Measurements from ENCODE around the gene BOLA1.
"Not testable (repeated sequence)": the region's sequence is repeated elsewhere in the genome, so short reads cannot be mapped to it uniquely, and the experiment has no call there.

BOLA1 gene, protein sequence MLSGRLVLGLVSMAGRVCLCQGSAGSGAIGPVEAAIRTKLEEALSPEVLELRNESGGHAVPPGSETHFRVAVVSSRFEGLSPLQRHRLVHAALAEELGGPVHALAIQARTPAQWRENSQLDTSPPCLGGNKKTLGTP
- 0.23 to 6.4 (median 2.8) reads per million in 18 experiments for total RNA-seq

DNA sequence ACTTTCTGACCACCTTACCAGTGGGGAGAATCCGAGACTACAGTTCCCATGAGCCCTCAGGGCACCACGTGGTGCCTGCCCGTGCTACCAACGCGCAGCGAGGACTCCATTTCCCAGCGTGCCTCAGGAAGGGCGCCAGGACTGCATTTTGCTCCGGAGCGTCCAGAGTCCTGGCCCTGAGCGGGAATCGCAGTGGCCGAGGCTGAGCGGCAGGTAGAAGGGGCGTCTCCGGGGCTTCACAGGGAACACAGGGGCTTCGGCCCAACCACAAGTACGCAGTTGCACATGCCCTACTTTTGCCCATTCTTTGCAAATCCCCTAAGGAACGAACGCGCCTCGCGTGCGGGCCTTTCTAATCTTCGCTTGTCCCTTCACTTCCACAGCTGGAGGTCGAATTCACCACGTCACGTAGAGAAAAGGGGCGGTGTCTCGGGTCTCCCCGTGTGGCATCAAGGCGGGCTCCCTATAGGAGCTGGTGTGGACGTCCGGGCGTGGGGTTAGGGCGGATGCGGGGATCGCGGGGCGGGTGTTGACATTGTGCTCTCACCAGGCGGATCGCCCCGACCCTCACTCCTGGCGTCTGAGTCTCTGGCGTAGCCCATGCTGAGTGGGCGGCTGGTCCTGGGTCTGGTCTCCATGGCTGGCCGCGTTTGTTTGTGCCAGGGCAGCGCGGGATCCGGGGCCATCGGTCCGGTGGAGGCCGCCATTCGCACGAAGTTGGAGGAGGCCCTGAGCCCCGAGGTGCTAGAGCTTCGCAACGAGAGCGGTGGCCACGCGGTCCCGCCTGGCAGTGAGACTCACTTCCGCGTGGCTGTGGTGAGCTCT is at the start of gene BOLA1:
TSS of gene BOLA1 (plus strand) at position 109 of the 825 bp plus-strand sequence. CDS start at position 601, 492 bp downstream.
- DNase-seq = peak; percentile 80 to 89

DNA sequence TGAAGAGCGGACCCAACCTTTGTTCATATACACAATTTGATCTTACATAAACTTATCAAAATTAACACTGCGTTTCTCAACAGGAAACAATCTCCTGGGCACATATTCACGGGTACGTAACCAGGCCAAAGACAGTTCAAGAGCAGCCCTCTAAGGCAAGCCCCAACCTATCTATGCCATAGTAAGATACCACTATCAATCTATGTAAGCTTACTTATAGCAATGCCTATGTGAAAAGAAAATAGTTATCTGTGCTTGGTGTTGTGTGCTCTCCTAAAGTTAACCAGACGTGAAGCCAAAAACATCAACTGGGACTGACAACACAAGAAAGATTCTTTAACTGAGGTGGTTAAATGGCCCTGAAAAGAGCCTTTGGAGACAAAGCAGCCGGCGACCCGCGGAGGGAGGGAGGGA is 49.4 kb upstream of the BOLA1 start:
- DNase-seq = peak in 1 of 2 donors; percentile 6

DNA sequence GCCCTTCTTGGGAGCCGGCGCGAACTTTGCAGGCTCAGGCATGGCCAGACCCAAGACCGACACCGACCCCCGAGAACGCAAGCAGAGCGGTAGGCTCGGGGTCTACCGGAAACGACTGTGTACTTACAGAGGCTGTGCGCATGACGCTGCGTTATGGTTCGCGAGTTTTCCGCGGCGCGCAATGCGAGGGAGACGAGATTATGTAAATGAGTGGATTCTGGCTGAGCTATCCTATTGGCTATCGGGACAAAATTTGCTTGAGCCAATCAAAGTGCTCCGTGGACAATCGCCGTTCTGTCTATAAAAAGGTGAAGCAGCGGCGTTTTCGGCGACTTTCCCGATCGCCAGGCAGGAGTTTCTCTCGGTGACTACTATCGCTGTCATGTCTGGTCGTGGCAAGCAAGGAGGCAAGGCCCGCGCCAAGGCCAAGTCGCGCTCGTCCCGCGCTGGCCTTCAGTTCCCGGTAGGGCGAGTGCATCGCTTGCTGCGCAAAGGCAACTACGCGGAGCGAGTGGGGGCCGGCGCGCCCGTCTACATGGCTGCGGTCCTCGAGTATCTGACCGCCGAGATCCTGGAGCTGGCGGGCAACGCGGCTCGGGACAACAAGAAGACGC is 48.5 kb upstream of the BOLA1 start:
- not testable (repeated sequence) for DNase-seq

DNA sequence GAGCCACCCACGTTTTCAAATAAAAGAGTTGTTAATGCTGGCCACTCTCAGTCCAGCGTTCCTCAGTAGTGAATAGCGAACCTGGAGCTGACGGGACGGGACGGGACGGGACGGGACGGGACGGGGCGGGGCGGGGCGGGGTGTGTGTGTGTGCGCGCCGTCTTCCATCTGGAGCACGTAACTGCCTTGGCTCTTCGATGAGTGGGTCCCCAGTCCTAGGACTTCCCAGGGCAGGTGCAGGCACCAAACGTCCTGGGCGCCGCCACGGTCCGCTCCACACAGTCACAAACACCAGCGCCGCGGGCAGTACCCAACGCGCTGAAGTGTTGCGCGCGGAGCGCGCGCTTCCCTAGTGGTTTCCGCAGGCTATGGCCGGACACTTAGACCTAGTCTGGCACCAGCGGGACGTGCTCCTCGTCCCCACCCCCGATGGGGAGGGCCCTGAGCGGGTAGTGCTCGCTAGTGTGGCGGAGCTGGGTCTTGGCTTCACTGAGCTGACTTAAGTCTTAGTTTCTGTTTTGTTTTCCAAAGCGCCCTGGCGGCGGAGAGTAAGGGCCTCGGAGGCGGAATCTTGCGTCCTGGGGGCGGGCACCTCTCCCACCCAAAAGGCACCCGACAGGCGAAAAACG is 47.7 kb upstream of the BOLA1 start:
- DNase-seq = not testable (repeated sequence)

DNA sequence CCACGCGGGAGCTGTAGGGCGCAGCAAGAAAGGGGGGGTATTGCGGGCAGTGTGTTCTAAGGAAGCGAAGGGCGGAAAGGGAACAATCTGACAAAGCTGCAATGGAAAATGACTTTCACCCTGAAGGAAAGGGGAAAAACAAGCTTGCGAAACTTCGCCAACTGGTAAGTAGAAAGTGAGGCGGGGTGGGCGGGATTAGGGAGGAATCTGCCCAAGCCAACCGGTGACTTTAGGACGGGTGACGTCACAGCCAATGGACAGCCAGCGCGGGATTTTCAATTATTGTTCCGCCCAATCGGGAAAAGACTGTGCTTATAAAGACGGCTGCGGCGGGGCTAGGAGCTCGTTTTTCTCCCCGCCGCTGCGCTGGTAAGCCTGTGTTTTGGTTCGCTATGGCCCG is 47.1 kb upstream of the BOLA1 start:
- not testable (repeated sequence) for DNase-seq

DNA sequence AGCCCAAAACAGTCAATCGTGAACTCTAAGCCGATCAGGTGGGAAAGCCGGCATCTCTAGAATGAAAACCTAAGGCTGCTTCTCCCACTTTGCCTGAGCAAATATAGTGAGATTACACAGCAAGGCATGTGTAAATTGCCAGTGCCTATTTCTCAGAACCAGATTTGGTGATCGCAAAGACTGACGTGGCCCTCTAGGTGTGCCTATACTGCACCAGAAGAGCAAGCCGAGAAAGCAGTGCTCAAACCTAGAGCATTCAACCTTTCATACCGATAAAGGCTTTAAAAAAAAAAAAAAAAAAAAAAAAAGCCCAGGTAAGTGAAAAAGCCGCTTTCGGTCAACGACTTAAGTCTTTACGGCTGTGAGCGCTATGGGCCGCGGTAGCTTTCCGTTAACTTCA is 39.1 kb upstream of the BOLA1 start:
- not testable (repeated sequence) for DNase-seq

DNA sequence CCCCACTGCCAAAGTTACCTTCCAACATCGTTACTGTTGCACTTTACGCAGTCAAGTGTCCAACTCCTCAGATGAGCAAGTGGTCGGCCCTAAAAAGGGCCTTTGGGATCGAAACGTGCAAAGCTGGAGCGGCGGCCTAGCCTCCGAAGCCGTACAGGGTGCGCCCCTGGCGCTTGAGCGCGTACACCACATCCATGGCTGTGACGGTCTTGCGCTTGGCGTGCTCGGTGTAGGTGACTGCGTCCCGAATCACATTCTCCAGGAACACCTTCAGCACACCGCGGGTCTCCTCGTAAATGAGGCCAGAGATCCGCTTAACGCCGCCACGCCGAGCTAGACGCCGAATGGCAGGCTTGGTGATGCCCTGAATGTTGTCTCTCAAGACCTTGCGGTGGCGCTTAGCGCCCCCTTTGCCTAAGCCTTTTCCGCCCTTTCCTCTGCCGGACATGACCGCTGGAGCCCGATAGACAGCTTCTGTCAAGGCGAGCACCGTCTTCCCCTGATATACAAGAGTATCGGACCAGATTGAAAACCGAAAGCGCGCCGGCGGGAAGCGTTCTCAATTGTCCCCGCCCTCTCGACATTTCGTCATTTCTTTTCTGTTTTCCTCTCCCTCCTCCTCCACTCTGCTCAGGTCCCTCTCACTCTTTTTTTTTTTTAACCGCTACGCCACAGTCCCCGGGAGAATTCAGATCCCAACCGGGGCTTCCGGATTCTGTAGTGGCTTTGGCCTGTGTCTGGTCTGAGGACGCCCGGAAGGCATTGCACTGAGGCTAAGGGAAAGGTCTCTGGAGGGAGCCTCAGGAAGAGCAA is 38.5 kb upstream of the BOLA1 start:
- DNase-seq = not testable (repeated sequence)

DNA sequence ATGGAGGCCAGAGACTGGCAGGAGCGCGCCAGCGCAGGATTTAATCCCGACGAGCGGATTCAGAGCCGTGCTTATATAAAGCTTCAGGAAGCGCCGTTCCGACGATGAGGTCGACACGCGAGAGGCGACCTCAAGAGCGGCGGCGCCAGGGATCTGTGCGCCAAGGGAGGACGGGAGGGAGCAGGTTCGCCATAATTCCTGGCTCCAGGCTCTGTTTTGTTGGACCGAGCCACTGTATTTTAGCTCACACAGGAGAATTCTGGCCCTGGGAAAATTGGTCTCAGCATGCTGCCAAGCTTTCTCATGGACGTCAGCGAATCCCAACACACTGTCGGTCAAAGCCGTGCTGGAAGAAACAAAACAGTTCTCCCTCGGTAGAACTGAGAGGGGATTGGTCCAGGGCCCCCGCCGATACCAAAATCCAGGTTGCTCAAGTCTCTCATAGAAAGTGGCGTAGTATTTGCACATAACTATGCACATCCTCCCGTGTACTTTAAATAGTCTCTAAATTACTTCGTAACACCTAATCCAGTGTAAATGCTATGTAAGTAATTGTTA is 37.8 kb upstream of the BOLA1 start:
- not testable (repeated sequence) for DNase-seq

DNA sequence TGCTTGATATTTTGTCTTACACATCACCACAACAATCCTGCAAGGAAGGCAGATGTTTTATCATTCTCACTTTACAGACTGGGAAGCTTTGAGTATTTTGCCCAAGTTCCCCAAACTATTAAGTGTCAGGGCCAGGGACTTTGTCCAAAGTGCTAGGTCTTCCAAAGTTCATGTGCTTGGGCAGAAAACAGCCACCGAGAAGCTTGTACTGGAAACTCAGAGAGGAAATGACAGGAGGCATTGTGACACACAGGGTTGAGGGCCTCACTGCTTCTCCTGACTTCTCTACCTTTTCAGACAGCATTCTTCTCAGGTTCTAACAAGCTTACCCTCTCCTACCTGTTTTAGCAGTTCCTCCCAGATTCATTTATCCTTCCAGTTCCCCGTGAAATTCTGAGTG is 32.5 kb upstream of the BOLA1 start:
- DNase-seq = not testable (repeated sequence)

DNA sequence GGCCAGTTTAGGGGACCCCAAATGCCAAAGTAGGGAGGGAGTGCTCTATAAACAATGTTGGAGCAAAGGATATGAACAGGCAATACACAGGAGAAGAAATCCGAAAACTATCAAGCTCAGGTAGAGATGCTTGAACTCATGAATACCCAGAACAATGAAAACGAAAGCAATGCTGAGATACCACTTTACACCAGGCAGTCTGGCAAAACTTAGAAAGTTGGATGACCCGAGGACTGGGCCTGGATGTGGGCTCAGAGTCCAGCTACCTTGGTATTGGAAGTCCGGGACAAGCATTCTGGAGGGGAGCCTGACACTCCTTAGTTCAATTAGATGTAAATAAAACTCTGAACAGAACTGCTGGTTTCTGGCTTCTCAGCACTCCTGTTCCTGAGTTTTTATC is 26.3 kb upstream of the BOLA1 start:
- not testable (repeated sequence) for DNase-seq

DNA sequence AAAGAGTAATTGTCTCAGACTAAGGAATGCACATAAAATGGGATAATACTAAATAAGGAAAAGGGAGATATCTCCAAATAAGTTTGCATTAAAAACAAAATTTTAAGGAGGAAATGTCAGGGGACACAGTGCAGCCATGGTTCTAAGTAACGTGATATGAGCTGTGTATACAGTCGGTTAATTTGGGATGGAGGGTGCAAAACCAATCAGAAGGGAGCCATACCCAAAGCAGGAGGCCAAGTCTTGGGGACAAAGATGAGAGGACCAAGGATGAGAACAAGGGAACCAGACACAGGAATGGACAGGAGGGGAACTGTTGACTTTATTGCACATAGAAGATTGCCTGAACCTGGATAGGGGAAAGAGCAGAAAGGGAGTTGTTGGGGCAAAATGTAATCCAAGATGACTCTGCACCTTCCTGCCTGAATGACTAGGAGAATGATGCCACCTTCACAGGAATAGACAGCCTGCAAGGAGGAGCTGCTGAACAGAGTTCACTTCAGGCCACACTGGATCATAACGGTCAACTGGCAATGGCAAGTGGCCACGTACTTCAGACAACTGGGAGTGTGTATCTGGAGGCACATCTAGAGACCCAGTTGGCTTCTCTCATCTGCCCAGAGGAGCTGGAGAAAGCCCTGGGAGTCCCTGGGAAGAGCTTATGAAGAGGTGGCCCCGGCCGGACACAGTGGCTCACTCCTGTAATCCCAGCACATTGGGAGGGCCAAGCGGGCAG is 22.0 kb upstream of the BOLA1 start:
- no peak for DNase-seq

DNA sequence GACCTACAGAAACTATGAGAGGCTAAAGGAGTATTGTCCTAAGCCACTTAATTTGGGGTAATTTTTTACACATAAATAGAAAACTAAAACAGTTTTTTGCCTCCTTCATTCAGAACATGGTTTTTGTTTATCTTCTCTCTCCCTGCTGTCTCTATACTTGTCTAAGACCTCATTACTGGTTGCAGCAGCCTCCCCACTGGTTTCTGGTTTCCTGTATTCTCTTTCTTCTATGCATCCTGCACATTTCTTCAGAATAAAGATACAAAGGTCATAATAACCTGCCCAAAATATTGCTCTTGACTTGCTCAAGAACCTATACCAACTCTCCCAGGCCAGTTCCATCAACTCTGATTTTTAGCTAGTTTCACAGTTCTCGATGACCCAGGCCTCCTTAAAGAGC is 19.8 kb upstream of the BOLA1 start:
- DNase-seq = no peak

DNA sequence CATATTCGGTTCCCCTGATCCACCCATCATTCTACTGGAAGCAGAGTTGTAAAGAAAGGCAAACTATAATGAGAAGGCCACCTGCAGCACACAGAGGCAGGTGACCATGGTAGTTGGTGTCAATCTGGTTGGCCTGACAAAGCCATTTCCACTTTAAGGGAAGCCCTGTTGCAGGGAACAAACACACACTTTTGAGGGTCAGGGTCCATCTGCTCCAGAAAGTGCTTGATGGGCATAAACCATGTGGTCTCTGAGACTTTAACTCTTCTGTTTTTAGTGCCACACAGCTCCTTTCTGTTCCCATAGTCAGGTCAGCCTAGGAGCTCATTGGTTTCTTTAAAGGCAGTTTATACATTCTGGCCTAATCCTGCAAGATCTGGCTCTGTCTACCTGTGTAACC is 17.5 kb upstream of the BOLA1 start:
- DNase-seq = no peak

DNA sequence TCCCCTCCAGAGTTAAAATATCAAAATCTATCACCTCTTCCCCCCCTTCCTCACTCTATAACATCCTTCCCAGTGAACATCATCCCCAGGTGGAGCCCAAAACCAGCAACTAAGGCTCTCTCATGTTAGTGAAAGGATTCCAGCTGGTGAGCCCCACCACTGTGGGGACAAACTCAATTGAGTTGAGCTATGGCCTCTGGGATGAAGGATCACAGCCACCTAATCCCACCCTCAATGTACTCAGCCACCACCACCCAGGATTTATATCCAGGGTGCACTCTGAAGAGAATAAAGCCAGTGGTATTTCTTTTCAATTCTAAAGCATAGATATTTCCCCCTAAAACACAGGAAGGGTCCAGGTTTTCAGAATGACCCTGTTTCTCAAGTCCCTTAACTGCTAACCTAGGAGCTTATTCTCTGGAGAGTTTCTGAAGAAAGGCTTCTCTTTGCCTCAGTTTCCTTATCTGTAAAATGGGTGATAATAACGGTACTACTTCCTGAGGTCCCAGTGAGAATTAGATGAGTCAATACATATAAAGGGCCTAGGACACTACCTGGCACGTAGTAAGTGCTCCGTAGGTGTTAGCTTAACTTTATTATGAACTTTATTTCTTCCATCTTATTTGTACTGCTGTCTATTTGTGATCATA is 15.6 kb upstream of the BOLA1 start:
- DNase-seq = no peak

DNA sequence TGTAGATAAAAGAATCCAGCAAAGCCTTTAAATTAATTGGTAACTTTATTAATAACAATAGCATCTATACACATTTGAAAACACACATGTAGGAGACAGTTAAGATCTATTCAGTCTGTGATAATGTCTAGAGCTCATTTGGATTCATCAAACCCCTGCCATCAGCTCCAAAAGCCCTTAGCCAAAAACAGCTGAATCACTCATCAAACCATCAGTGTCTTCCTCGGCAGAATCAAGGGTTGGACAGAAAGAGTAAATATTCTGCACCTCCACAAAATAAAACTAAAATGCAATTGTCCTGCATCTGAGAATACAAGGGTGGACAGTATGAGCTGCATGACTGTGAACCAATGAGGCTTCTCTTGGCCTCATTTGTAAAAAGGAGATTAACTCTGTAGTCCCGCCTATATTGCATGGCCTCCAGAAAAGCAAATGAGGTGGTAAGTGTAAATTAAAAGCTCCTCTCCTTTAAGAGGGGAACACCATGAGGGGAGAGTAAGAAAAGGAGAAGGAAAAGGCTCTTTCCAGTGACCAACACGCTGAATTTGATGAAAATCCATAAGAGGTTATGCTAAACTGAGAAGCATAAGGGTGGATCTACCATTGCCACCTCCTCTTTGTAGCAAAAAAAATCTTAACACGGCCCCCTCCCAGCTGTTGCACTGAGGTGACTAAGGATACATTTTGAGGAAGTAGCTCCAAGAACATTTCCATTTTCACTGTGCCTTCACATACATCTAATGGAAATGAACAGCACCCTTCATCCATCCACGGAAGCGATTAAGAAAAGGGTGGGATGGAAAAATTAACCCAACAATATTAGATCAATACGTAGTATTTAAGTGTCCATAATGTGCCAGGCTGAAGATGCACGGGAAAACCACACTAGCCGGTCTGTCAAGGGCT is 14.7 kb upstream of the BOLA1 start:
- DNase-seq = peak; percentile 72 to 79

DNA sequence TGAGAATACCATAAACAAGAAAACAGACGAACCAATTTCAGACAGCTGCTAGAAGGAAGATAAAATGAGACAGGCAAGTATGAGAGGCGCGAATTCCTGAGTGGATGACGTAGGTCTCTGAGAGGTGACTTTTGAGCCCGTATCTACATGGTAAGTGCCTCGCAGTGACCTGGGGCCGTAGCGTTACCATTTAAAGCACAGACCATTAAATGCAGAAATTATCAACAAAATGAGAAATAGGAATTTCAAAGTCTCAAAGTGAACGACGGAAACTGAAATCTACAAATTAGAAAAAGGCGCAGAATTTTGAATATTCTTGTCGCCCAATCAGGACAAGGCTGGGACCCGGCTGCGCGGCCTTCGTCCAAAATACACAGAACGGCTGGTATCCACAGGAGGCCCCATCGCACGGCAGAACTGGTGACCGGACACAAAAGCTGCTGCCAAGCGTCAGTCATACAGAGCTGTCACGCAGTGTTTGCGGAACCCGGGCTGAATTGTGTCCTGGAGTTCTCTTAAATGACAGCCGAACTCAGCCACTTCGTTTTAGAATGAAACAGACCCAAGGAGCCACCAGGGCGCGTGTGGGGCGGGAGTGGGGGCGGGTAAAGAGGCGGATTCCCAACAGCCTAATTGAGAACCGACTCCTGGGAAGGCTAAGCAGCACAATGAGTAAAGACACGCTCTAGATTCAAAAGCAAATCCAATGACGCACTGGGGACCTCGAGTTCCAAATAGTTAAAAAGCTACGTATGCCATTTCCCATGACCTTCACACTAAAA is 13.8 kb upstream of the BOLA1 start:
- DNase-seq = peak; percentile 93 to 95

DNA sequence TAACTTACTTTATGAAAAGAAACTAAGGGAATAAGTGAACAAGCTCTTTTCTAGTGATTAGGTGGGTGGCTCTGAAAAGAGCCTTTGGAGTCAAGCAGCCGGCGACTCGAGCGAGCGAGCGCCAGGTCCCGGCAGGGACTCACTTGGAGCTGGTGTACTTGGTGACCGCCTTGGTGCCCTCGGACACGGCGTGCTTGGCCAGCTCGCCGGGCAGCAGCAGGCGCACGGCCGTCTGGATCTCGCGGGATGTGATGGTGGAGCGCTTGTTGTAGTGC is 13.3 kb upstream of the BOLA1 start:
- peak in 1 of 2 donors; percentile 5 for DNase-seq

DNA sequence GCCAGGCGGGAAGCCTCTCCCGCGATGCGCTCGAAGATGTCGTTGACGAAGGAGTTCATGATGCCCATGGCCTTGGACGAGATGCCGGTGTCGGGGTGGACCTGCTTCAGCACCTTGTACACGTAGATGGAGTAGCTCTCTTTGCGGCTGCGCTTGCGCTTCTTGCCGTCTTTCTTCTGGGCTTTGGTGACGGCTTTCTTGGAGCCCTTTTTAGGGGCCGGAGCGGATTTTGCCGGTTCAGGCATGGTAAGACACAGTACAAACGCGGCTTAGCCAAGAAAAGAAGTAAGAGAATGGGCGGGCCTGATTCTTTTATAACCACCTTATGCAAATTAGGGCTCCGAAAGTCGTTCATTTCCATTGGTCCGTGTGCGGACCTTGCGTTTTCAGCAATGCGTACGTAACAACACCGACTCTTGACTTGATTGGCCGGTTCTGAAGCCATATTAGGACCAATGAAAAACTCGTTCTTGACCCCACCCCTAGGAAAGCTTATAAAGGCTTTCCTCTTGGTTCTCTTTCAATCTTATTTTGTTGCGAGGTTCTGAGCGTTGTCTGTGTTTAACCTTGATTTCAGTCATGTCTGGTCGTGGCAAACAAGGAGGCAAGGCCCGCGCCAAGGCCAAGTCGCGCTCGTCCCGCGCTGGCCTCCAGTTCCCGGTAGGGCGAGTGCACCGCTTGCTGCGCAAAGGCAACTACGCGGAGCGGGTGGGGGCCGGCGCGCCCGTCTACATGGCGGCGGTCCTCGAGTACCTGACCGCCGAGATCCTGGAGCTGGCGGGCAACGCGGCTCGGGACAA is 12.8 kb upstream of the BOLA1 start:
- DNase-seq = peak; percentile 99
